ENCODE results near the gene MRPL49. TPM values are rescaled to one million over a fixed set of nuclear protein-coding genes. Genes with fewer than 3 reads are reported as not detected.

The MRPL49 gene
- total and polyA plus RNA-seq, 2 of the 13 experiments (the other 11 are each of a cell fraction or from before 2014, with no cell fraction given): 39.2 to 53.3 TPM

DNA sequence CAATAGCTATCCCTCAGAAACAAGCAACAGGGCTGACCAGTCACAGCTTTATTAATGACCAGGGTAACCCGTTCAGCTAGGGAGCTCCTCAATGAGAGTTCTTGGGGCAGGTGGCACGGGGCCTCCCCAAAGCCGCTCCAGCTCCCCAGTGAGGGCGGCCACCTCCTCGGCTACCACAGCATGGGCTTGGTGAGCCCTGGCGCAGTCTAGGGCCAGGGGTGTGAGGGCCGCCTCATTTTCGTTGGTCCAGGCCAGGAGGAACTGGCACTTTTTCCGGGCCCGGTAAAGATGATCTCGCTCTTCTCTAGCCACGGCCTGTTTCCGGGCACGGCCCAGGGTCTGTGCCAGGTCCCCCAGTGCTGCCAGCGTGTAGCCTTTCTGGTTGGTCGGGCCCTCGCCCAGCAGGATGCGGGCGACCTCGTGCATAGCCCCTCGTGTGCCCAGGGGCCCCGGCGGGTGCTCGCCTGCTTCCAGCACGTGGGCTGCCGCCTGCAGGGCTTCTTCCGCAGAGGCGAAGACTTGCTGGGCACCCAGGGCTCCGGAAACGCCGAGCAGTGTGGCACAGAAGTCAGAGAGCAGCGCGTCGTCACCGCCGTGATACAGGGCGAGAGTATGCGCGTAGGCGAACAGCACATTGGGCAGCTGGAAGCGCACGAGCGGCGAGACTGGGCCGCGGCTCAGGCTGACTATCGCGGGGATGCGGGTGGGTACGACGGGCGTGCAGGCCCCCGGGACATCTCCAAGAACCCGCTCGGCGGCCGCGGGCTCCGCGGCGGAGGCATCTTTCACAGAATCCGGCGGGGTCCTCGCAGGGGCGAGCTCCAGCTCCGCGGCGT is 5.5 kb upstream of the MRPL49 start (continued):
- TF ChIP-seq, protein P1, sequence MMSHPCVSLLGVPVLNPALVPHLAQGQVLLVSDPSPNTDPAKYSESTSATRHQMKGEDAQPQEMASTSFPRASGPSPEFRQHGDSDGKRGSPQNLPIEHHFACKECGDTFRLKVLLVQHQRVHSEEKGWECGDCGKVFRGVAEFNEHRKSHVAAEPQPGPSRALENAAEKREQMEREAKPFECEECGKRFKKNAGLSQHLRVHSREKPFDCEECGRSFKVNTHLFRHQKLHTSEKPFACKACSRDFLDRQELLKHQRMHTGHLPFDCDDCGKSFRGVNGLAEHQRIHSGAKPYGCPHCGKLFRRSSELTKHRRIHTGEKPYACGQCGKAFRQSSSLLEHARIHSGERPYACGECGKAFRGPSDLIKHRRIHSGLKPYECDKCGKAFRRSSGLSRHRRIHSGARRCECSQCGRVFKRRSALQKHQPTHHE (CRISPR knock-in tag; IDR thresholded peaks at IDR 0.05; ENCODE audit: borderline replicate concordance): no peak
- TF ChIP-seq NR0B2 (CRISPR knock-in tag; IDR thresholded peaks at IDR 0.05) (no peak), U2AF2 (IDR thresholded peaks at IDR 0.05; ENCODE audit: low read depth, low read length) (no peak), GLI4 (CRISPR knock-in tag; IDR thresholded peaks at IDR 0.05; ENCODE audit: borderline replicate concordance) (no peak), ZNF614 (CRISPR knock-in tag; IDR thresholded peaks at IDR 0.05; ENCODE audit: borderline replicate concordance) (no peak), FOXO1 (CRISPR knock-in tag; IDR thresholded peaks at IDR 0.05) (0 out of 2 replicates have a peak, but pooled peaks have one; percentile 17), ZNF607 (CRISPR knock-in tag; IDR thresholded peaks at IDR 0.05; ENCODE audit: borderline replicate concordance) (no peak), YY1 (IDR thresholded peaks at IDR 0.05; ENCODE audit: insufficient read depth, insufficient replicate concordance, low read depth, low read length) (peak; percentile 3), SMARCC2 (IDR thresholded peaks at IDR 0.05) (no peak), ISX (CRISPR knock-in tag; conservative IDR thresholded peaks at IDR 0.05) (no peak), ZNF230 (CRISPR knock-in tag; IDR thresholded peaks at IDR 0.05) (0 out of 2 replicates have a peak, but pooled peaks have one; percentile 2), SRSF4 (IDR thresholded peaks at IDR 0.05; ENCODE audit: low read depth, low read length, poor library complexity, severe bottlenecking) (no peak), NAIF1 (CRISPR knock-in tag; IDR thresholded peaks at IDR 0.05; ENCODE audit: borderline replicate concordance) (no peak), ZNF720 (CRISPR knock-in tag; IDR thresholded peaks at IDR 0.05) (0 out of 2 replicates have a peak, but pooled peaks have one; percentile 16), ZNF260 (CRISPR knock-in tag; IDR thresholded peaks at IDR 0.05; ENCODE audit: borderline replicate concordance, low read depth) (peak; percentile 9; the same call in 1 of the 2 replicates), PHF5A (CRISPR knock-in tag; IDR thresholded peaks at IDR 0.05; ENCODE audit: low read depth, unreplicated experiment) (no peak)
- TF ChIP-seq, protein P2, sequence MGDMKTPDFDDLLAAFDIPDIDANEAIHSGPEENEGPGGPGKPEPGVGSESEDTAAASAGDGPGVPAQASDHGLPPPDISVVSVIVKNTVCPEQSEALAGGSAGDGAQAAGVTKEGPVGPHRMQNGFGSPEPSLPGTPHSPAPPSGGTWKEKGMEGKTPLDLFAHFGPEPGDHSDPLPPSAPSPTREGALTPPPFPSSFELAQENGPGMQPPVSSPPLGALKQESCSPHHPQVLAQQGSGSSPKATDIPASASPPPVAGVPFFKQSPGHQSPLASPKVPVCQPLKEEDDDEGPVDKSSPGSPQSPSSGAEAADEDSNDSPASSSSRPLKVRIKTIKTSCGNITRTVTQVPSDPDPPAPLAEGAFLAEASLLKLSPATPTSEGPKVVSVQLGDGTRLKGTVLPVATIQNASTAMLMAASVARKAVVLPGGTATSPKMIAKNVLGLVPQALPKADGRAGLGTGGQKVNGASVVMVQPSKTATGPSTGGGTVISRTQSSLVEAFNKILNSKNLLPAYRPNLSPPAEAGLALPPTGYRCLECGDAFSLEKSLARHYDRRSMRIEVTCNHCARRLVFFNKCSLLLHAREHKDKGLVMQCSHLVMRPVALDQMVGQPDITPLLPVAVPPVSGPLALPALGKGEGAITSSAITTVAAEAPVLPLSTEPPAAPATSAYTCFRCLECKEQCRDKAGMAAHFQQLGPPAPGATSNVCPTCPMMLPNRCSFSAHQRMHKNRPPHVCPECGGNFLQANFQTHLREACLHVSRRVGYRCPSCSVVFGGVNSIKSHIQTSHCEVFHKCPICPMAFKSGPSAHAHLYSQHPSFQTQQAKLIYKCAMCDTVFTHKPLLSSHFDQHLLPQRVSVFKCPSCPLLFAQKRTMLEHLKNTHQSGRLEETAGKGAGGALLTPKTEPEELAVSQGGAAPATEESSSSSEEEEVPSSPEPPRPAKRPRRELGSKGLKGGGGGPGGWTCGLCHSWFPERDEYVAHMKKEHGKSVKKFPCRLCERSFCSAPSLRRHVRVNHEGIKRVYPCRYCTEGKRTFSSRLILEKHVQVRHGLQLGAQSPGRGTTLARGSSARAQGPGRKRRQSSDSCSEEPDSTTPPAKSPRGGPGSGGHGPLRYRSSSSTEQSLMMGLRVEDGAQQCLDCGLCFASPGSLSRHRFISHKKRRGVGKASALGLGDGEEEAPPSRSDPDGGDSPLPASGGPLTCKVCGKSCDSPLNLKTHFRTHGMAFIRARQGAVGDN (CRISPR knock-in tag; IDR thresholded peaks at IDR 0.05): no peak
- TF ChIP-seq, protein P3, sequence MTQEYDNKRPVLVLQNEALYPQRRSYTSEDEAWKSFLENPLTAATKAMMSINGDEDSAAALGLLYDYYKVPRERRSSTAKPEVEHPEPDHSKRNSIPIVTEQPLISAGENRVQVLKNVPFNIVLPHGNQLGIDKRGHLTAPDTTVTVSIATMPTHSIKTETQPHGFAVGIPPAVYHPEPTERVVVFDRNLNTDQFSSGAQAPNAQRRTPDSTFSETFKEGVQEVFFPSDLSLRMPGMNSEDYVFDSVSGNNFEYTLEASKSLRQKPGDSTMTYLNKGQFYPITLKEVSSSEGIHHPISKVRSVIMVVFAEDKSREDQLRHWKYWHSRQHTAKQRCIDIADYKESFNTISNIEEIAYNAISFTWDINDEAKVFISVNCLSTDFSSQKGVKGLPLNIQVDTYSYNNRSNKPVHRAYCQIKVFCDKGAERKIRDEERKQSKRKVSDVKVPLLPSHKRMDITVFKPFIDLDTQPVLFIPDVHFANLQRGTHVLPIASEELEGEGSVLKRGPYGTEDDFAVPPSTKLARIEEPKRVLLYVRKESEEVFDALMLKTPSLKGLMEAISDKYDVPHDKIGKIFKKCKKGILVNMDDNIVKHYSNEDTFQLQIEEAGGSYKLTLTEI (CRISPR knock-in tag; conservative IDR thresholded peaks at IDR 0.05): no peak
- TF ChIP-seq, protein P4, sequence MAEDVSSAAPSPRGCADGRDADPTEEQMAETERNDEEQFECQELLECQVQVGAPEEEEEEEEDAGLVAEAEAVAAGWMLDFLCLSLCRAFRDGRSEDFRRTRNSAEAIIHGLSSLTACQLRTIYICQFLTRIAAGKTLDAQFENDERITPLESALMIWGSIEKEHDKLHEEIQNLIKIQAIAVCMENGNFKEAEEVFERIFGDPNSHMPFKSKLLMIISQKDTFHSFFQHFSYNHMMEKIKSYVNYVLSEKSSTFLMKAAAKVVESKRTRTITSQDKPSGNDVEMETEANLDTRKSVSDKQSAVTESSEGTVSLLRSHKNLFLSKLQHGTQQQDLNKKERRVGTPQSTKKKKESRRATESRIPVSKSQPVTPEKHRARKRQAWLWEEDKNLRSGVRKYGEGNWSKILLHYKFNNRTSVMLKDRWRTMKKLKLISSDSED (CRISPR knock-in tag; IDR thresholded peaks at IDR 0.05): 0 out of 2 replicates have a peak, but pooled peaks have one; percentile 69

Measured in HepG2 (cell line).